AG04449 (cell line): ENCODE measurements around the gene MFF.

Source experiments
- CTCF ChIA-PET: fragments of 350-600 bp; formaldehyde crosslinking; extraction: SDS; loops from one replicate; lab custom pipeline; 2021; ENCODE audit warnings: antibody characterized with exemption; lab: Yijun Ruan, JAX
- POLR2A ChIA-PET: fragments of 400-600, 350-600 bp; formaldehyde crosslinking; extraction: SDS; loops from one replicate; lab custom pipeline; 2020; ENCODE audit warnings: antibody characterized with exemption, inconsistent platforms; lab: Yijun Ruan, JAX
- DNase-seq: peaks from one replicate; pipeline ENCODE4 v3.0.0-alpha.2; 2010; ENCODE audit warnings: low read depth, low spot score
- H3K4me3 ChIP-seq: 2 replicates; pipeline ENCODE4 v1.5.1; 2011; ENCODE audit warnings: low read depth, mild to moderate bottlenecking, control low read depth, low read length
- CTCF ChIP-seq: IDR thresholded peaks from one replicate; pipeline ENCODE4 v1.5.1; 2011; ENCODE audit warnings: mild to moderate bottlenecking, moderate library complexity, low read length, control low read depth, inconsistent platforms; ENCODE audit not compliant: insufficient read depth; ENCODE audit errors: missing control alignments

Gene MFF

GRCh38 chr2:227340106-227340505 lies 15.1 kb downstream of the MFF start:
- H3K4me3 ChIP-seq = no peak overlapping the region
- POLR2A ChIA-PET = interaction anchor here (0.6 kb wide), 1 partner anchor 9 kb away, joined by 3 read pairs; no protein-coding TSS in a partner anchor
- no peak for TF ChIP-seq CTCF
- DNase-seq = no peak
- CTCF ChIA-PET = interaction anchor here (1.5 kb wide), 2 partner anchors 10 to 66 kb away, joined by 4 read pairs; no protein-coding TSS in a partner anchor

- ChIA-PET POLR2A (no interaction called here), CTCF (no interaction called here)
- no peak for DNase-seq
- no peak for TF ChIP-seq CTCF
- H3K4me3 ChIP-seq = no peak overlapping the region
Observed at GRCh38 chr2:227341553-227341952, 16.5 kb downstream of the MFF start.

GRCh38 chr2:227344231-227344630 lies 19.2 kb downstream of the MFF start:
- no peak overlapping the region for H3K4me3 ChIP-seq
- ChIA-PET CTCF (no interaction called here), POLR2A (no interaction called here)
- no peak for TF ChIP-seq CTCF
- no peak for DNase-seq

- CTCF ChIA-PET = no interaction called here
- DNase-seq = no peak
- H3K4me3 ChIP-seq = no peak overlapping the region
- POLR2A ChIA-PET = interaction anchor here (0.7 kb wide), 1 partner anchor 100 kb away, joined by 3 read pairs; no protein-coding TSS in a partner anchor
- TF ChIP-seq CTCF = no peak
Observed at GRCh38 chr2:227347117-227347516, 22.1 kb downstream of the MFF start.

- TF ChIP-seq CTCF = no peak
- POLR2A ChIA-PET = interaction anchor here (0.6 kb wide), 1 partner anchor 9 kb away, joined by 3 read pairs; no protein-coding TSS in a partner anchor
- H3K4me3 ChIP-seq = no peak overlapping the region
- CTCF ChIA-PET = interaction anchor here (1.1 kb wide), 2 partner anchors 11 to 418 kb away, joined by 3 to 4 read pairs; no protein-coding TSS in a partner anchor
- no peak for DNase-seq
Observed at GRCh38 chr2:227348324-227348723, 23.3 kb downstream of the MFF start.

GRCh38 chr2:227349989-227350612 lies 25.1 kb downstream of the MFF start:
- ChIA-PET CTCF (interaction anchor here (1.1 to 1.2 kb wide), 2 partner anchors 10 to 22 kb away, joined by 3 to 4 read pairs; no protein-coding TSS in a partner anchor), POLR2A (no interaction called here)
- H3K4me3 ChIP-seq = no peak overlapping the region
- no peak for DNase-seq
- TF ChIP-seq CTCF = no peak
